Vagina (tissue), 2 donors: ENCODE data around the gene ZSCAN2. TPM values are rescaled to one million over a fixed set of nuclear protein-coding genes. Genes with fewer than 3 reads are reported as not detected.

ENCODE experiments used
- DNase-seq, 2 donors: peaks; one replicate each; pipeline ENCODE4 v3.0.0-alpha.2; 2017; ENCODE audit errors: extremely low spot score in 2 of 2
- H3K27ac ChIP-seq: fragments of 200-600 bp; sonication (generic); one replicate; pipeline ENCODE4 v1.5.1; 2019
- H3K27me3 ChIP-seq: fragments of 200-600 bp; sonication (generic); one replicate; pipeline ENCODE4 v1.5.1; 2019
- H3K36me3 ChIP-seq, 2 donors: fragments of 200-600 bp; sonication (generic); one replicate each; pipeline ENCODE4 v1.5.1; 2017 to 2019
- H3K4me1 ChIP-seq: fragments of 200-600 bp; sonication (generic); one replicate; pipeline ENCODE4 v1.5.1; 2019
- H3K4me3 ChIP-seq, 2 donors: fragments of 200-600 bp; sonication (generic); 1 replicate in 1 of 2; 2 replicates in 1 of 2; pipeline ENCODE4 v1.5.1; 2016 to 2019
- H3K9me3 ChIP-seq: fragments of 200-600 bp; sonication (generic); one replicate; pipeline ENCODE4 v1.5.1; 2019
- POLR2A ChIP-seq, 2 donors: fragments of 450-650 bp; IDR thresholded peaks; one replicate each; pipeline ENCODE4 v1.6.1; 2017; ENCODE audit warnings: antibody characterized with exemption in 2 of 2, mild to moderate bottlenecking in 2 of 2, moderate library complexity in 2 of 2
- POLR2AphosphoS5 ChIP-seq, 2 donors: sonication (generic); formaldehyde crosslinking; IDR thresholded peaks; one replicate each; pipeline ENCODE4 v1.9.0; 2017; ENCODE audit warnings: antibody characterized with exemption in 2 of 2, mild to moderate bottlenecking in 2 of 2, low read depth in 1 of 2; ENCODE audit not compliant: insufficient read depth in 1 of 2
- intact Hi-C: fragments of 100-400 bp; cut with DNase I; formaldehyde crosslinking; loops from one replicate; pipeline ENCODE4 v1.15.1; 2023
- total RNA-seq: library from RNA; depleted of rRNA; stranded (reverse); fragments of >200 nt; gene quantifications from one replicate; pipeline ENCODE4 v1.2.3, GENCODE V29; 2016
- TF ChIP-seq, protein P1 (sequence below), 3 experiments: fragments of 450-650 bp in 2 of 3; fragments of 200-600 bp in 1 of 3; sonication (generic) in 1 of 3; IDR thresholded peaks; one replicate each; pipeline ENCODE4 v1.5.1; 2017 to 2019; ENCODE audit warnings: antibody characterized with exemption in 3 of 3, mild to moderate bottlenecking in 2 of 3, moderate library complexity in 2 of 3

ZSCAN2 gene
- total RNA-seq, 1 donor from 2014 or later, result 7.9 TPM

GRCh38 chr15:84620626-84621025, 19.8 kb downstream of the ZSCAN2 start:
- H3K4me1 ChIP-seq, result no peaks in the 10 kb centered on the region
- TF ChIP-seq POLR2A (IDR thresholded peaks at IDR 0.05) (no peak), POLR2AphosphoS5 (IDR thresholded peaks at IDR 0.05; ENCODE audit: insufficient read depth in 1 of 2, low read depth in 1 of 2) (no peak)
- TF ChIP-seq, protein P1, sequence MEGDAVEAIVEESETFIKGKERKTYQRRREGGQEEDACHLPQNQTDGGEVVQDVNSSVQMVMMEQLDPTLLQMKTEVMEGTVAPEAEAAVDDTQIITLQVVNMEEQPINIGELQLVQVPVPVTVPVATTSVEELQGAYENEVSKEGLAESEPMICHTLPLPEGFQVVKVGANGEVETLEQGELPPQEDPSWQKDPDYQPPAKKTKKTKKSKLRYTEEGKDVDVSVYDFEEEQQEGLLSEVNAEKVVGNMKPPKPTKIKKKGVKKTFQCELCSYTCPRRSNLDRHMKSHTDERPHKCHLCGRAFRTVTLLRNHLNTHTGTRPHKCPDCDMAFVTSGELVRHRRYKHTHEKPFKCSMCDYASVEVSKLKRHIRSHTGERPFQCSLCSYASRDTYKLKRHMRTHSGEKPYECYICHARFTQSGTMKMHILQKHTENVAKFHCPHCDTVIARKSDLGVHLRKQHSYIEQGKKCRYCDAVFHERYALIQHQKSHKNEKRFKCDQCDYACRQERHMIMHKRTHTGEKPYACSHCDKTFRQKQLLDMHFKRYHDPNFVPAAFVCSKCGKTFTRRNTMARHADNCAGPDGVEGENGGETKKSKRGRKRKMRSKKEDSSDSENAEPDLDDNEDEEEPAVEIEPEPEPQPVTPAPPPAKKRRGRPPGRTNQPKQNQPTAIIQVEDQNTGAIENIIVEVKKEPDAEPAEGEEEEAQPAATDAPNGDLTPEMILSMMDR (IDR thresholded peaks at IDR 0.05), result no peak
- no peak overlapping the region for H3K4me3 ChIP-seq
- no peaks in the 10 kb centered on the region for H3K27me3 ChIP-seq
- H3K27ac ChIP-seq, result no peak overlapping the region
- intact Hi-C loops, result no loop called here
- H3K36me3 ChIP-seq, result peaks cover 0 to 25% of the 10 kb centered on the region in 2 donors
- no peak for DNase-seq
- H3K9me3 ChIP-seq, result peaks cover 13% of the 10 kb centered on the region

DNA sequence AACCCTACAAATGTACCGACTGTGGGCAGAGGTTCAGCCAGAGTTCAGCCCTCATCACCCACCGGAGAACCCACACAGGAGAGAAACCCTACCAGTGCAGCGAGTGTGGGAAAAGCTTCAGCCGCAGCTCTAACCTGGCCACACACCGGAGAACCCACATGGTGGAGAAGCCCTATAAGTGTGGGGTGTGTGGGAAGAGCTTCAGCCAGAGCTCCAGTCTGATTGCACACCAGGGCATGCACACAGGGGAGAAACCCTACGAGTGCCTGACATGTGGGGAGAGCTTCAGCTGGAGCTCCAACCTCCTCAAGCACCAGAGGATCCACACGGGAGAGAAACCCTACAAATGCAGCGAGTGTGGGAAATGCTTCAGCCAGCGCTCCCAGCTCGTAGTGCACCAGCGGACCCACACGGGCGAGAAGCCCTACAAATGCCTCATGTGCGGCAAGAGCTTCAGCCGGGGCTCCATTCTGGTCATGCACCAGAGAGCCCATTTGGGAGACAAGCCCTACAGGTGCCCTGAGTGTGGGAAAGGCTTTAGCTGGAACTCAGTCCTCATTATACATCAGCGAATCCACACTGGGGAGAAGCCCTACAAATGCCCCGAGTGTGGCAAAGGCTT, 20.7 kb downstream of the ZSCAN2 start:
- Histone ChIP-seq H3K9me3 (peaks cover 13% of the 10 kb centered on the region), H3K27ac (no peak overlapping the region), H3K4me3 (no peak overlapping the region), H3K27me3 (no peaks in the 10 kb centered on the region), H3K36me3 (peaks cover 0 to 25% of the 10 kb centered on the region in 2 donors), H3K4me1 (no peaks in the 10 kb centered on the region)
- intact Hi-C loops, result no loop called here
- no peak for DNase-seq
- TF ChIP-seq, protein P1 (IDR thresholded peaks at IDR 0.05), result no peak
- no peak for TF ChIP-seq POLR2AphosphoS5 (IDR thresholded peaks at IDR 0.05; ENCODE audit: insufficient read depth in 1 of 2, low read depth in 1 of 2)

- peaks cover 0 to 25% of the 10 kb centered on the region in 2 donors for H3K36me3 ChIP-seq
- no peaks in the 10 kb centered on the region for H3K27me3 ChIP-seq
- H3K4me3 ChIP-seq, result no peak overlapping the region
- no peak overlapping the region for H3K27ac ChIP-seq
- peaks cover 13% of the 10 kb centered on the region for H3K9me3 ChIP-seq
- no peaks in the 10 kb centered on the region for H3K4me1 ChIP-seq
- DNase-seq, result no peak
- intact Hi-C loops, result no loop called here
- TF ChIP-seq, protein P1 (IDR thresholded peaks at IDR 0.05), result no peak
- TF ChIP-seq POLR2A (IDR thresholded peaks at IDR 0.05) (no peak), POLR2AphosphoS5 (IDR thresholded peaks at IDR 0.05; ENCODE audit: insufficient read depth in 1 of 2, low read depth in 1 of 2) (no peak)
Observed at GRCh38 chr15:84624359-84624758, 23.6 kb downstream of the ZSCAN2 start.

- Histone ChIP-seq H3K4me3 (no peak overlapping the region), H3K27ac (no peak overlapping the region), H3K27me3 (no peaks in the 10 kb centered on the region), H3K36me3 (peaks cover 0 to 25% of the 10 kb centered on the region in 2 donors), H3K9me3 (peaks cover 13% of the 10 kb centered on the region), H3K4me1 (peaks cover 2% of the 10 kb centered on the region)
- DNase-seq, result no peak
- TF ChIP-seq, protein P1 (IDR thresholded peaks at IDR 0.05), result no peak
- TF ChIP-seq POLR2A (IDR thresholded peaks at IDR 0.05) (no peak), POLR2AphosphoS5 (IDR thresholded peaks at IDR 0.05; ENCODE audit: insufficient read depth in 1 of 2, low read depth in 1 of 2) (no peak)
- intact Hi-C loops, result no loop called here
Observed at GRCh38 chr15:84625123-84625522, 24.3 kb downstream of the ZSCAN2 start.

DNA sequence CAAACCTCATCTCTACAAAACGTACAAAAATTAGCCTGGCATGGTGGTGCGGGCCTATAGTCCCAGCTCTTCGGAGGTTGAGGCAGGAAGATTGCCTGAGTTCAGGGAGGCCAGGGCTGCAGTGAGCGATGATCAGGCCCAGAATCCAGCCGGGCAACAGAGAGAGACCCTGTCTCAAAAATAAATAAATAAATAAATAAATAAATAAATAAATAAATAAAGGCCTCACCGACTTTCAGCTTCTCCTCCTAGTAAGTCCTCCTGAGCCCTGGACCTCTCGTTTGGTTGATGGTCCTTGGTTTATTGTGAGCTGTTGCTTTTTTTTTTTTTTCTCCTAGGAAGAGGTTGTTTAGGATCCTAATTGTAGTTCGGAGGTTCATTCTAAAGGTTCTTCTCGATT, 28.2 kb downstream of the ZSCAN2 start:
- intact Hi-C loops, result no loop called here
- no peak overlapping the region for H3K27ac ChIP-seq
- no peak overlapping the region for H3K4me3 ChIP-seq
- H3K4me1 ChIP-seq, result peaks cover 25% of the 10 kb centered on the region
- no peaks in the 10 kb centered on the region for H3K36me3 ChIP-seq
- TF ChIP-seq, protein P1 (IDR thresholded peaks at IDR 0.05), result no peak
- TF ChIP-seq POLR2AphosphoS5 (IDR thresholded peaks at IDR 0.05; ENCODE audit: insufficient read depth in 1 of 2, low read depth in 1 of 2) (no peak), POLR2A (IDR thresholded peaks at IDR 0.05) (no peak)
- DNase-seq, result no peak
- no peaks in the 10 kb centered on the region for H3K27me3 ChIP-seq
- H3K9me3 ChIP-seq, result no peaks in the 10 kb centered on the region
